GM21360 (cell line): Measurements from ENCODE around the gene ZFHX3.

Experiments
- ATAC-seq: cut with Tn5 transposase; IDR thresholded peaks from one replicate; pipeline ENCODE4 v1.9.1; 2021; ENCODE audit warnings: mild to moderate bottlenecking, moderate library complexity; ENCODE audit not compliant: unreplicated experiment

ZFHX3 gene

DNA sequence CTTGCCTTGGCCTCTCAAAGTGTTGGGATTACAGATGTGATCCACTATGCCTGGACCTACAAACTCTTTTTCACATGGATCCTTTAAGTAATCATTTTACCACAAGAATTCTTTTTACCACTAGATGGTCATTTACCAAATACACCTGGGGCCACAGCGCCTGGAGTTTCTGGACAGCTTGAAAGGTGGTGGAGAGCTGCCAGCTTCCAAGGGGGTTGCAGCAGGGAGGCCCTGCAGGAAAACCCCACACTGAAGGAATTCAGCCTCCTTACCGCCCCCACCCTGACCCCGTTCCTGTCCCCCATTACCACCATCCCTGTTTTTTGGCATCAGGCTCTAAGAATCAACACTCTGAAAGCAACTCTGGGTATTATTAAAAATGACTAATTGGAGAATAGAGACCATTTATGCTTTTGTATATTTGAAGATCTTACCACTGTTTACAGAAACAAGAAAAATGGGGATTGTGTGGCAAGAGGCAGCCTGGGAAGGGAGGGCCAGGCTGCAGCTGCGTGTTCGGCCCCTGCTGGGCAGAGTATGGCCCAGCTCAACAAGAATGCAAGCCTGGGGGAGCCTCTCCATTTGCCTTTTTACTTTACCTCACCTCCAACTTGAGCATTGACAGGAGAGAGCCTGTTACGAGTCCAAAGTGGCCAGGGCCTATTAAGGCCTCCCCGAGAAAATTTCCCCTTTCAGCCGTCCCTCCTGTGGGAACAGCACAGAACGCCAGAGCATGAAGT is 209.9 kb downstream of the ZFHX3 start:
- ATAC-seq = no peak

DNA sequence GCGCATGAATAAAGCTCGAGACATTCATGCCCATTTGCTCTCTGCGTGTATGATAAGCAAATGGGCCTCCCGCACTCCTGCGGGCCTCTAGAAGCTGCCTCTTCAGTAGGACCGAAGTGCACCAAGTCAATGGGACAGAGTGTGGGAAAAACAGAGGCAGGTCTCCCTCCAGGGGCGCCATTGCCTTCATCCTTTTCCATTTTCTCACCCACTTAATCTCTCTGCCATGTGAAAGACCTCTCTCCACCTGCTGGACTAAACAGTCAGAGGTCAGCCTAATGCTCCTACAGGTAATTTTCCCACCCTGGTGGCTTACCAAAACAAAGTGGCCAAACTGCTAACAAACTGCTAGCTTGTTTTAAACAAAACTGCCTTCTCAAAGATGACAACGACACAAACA is 210.9 kb downstream of the ZFHX3 start:
- no peak for ATAC-seq

DNA sequence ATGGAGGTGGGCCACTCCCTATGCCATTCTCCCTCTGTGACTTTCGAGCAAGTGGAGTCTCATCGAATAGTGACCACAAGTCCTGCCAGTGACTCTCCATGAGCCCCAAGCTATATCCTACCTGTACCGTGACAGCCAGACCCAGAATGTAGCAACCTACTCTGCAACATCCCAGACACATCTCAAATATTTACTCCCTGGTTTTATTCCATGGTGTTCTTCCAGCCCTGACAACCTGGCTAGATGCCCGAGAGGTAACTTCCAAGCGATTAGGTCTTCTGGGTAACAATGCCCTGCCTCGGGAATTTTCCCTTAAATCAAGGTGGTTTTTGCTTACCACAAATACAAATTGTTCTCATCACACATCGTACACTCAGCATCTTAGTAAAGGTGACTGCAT is 211.7 kb downstream of the ZFHX3 start:
- no peak for ATAC-seq

DNA sequence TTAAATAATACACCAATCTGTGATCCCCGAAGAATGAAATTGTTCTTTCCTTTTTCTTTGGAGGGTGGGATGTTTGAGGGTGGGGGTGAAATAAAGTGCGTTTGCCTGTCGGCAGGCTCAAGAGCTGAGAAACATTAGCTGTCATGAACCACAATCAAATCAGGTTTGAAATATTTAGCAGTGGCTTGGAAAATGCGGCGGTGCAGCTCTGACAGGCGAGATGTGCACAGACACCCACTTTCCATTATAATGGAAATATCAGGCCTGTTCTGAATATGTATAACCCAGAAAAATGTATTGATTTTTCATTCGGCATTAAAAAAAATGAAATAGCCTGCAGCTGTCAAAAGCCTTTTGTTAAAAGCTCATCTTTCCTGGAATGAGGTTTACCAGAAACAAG is 212.8 kb downstream of the ZFHX3 start:
- ATAC-seq = no peak

DNA sequence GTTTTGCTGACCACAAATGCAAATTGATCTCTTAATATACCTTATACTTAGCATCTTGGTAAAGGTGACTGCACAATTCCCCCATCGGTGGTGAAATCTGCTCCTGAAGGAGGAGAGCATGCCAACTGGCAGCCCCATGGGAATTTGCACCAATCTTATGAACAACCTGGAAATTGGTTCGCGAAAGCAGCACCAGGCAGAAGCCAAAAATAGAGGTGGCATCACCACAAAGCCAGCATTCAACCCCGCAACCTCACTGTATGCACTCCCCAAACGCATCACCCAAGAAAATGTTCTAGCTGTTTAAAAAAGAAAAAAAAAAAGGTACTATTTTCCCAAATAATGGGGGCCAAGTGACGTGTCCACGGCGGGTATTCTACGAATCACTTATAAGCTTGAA is 213.4 kb downstream of the ZFHX3 start:
- ATAC-seq = no peak

DNA sequence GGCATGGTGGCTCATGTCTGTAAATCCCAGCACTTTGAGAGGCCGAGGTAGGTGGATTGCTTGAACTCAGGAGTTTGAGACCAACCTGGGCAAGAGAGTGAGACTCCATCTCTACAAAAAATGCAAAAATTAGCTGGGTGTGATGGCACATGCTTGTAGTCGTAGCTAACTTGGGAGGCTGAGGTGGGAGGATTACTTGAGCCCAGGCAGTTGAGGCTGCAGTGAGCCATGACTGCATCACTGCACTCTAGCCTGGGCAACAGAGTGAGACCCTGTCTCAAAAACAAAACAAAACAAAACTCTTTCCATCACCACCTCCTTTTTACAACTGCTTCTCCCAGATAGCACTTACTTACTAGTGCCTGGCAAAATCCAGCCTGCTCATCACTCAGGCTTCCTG is 214.0 kb downstream of the ZFHX3 start:
- ATAC-seq = no peak

DNA sequence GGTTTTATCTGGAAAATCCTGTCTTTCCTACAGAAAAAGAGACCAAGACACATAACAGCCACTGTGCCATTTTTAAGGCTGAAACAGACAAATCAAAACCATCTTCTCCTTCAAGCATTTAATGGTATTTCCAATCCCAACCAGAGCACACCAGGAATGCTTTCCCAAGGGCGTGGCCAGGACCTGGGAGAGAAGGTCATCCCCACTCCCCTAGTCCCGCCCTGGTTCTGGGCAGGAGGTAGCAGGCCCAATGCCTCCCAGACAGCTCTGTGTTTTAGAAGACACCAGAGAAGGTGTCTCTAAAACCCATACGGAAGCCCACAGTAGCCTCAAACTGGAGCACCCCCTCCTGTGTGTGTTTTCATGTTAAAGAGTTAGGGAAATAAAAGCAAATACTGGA is 214.4 kb downstream of the ZFHX3 start:
- ATAC-seq = no peak

DNA sequence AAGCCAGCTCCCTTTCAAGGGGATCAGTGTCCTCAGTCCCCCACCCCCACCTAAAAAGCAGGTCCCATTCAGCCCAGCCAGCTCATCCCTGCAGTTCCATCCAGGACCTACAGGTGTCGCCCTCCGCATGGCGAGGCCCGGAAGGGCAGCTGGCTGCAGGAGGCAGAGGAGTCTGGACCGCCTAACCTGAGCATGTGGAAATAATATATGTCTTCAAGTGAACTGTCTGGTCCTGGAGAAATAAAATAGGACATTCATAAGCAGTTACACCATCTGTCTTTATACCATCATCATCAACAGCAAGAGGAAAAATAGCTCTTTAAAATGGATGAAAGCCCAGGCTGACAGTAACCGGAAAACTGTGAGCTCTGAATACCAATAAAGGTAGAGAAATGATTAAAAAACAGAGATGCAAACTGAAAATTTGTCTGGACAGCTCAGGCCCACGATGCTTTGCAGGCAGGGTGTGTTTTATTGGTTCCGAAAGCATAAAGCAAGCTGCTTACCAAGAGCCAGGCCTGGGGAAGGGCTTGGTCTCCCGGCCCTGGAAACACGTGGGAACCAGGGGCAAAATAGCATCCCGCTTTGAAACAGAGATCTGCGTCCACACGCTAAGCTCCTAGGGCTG is 215.2 kb downstream of the ZFHX3 start:
- ATAC-seq = peak; percentile 80

DNA sequence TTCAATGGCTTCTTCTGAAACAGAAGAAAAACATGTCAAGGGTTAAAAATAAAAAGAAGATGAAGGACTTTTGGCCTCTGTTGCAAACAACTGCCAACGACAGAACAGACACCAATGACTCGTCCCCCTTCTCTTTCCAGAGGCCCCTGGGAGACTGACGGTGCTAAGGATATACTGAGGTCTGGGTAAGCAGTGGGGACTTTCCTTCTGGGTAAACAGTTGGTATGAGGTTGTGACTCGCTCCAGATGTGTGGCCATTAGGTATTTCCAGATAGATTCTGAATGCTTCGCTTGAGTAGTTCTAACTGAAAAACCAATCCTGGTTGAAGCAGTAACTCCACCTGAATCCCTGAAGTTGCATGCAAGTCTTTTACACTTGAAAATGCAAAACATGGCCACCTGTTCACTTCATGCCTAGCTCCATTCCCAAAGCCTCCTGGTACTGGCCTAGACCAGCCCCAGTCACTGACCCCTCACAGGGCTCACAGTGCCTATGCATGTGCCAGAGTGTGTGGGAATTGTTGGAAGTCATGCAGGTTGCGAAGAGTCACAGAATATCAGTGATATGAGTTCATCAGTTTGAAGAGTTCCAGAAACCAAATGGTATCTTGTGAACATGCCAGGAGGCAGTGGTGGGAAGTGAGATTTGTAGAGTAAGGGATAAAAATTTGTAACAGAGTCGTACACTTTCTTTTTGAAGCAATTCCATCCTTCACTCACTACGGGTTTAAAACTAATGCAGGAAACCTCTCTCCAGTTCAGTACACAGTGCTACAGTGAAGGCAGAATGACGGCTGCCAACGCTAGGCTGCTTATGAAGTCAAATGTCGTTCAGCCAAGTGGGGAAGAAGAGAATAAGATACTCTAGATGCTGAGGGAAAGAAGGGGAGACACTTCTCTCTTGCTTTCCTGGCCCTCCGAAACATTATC is 217.8 kb downstream of the ZFHX3 start:
- no peak for ATAC-seq

DNA sequence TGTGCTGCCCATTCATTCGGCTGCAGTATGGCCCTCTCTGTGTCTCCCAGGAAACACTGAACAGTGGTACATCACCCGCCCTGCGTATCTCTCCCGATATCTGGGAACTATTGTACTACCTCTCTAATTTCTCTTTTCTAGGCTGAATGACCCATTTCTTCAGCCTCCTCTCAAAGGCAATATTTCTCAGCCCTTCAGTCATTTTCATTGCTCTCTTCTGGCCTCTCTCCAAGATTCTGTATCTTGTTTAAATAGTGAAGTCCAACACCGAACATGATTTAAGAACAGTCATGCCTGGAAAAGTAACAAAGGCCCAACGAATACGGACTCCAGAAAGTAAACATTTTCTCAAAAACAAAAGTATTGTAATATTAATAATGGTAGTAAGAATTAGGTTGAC is 220.1 kb downstream of the ZFHX3 start:
- no peak for ATAC-seq

DNA sequence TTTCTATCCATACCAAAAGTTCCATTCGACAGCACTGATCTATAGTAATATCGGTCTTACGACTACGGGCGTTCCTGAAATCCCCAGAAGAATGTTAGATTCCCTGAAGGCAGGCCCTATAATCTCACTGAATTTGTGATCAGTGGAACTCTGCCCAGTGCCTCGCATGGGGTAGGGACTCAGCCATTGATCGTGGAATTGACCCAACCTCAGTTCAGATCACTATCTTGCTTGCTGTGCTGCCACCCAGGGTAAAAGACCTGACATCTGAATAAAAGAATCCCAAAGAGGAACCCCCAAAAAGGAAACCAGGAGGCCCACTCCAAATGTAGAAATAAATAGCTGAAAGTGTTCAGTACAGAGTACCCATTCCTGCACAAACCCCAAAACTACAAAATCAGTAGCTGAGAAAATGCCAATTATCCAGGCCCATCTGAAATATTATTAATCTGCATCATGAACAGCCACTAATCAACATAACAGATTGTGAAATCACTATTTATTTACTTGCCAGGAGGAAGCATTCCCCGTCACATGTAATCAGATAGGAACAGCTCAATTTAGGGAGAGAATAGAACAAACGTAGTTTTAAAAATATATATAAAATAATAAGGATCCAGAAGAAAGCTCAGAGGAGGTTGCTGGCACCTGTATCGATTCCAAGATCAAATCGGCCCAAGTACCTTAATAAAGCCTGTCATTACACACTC is 221.9 kb downstream of the ZFHX3 start:
- ATAC-seq = no peak

DNA sequence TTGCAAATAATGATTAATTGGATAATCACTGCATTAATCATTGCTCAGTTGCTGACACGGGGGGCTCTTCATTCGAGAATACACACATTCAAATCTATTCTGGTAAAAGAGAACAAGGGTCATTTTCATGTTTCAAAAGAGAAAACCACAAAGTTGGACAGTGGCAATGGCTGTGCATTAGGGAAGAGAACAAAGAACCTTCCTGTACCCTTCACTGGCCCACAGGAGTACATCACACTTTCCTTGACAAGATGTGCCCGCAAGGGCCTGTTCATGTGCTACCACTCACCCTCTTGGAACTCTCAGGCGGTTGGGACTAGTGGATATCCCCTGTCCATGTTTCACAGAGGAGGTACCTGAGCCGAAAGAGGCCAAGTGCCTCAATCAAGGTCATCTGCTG is 223.2 kb downstream of the ZFHX3 start:
- no peak for ATAC-seq

DNA sequence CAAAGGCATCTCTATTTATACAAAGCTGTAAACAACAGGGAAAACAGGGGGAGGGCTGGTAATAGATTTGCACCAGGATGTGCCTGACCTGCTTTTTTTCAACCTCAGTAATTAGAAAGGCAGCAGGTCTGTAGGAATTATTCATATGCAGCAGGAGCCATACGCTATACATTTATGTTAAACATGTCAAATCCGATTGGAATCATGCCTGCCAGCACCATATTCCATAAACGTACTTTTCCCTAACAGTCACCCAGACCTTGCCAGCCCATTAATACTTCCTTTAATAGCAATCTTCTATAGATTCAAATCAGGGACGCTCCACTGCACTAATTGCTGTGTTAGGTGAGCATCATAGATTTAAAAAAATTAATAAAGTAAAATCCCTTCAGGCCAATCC is 223.9 kb downstream of the ZFHX3 start:
- no peak for ATAC-seq

DNA sequence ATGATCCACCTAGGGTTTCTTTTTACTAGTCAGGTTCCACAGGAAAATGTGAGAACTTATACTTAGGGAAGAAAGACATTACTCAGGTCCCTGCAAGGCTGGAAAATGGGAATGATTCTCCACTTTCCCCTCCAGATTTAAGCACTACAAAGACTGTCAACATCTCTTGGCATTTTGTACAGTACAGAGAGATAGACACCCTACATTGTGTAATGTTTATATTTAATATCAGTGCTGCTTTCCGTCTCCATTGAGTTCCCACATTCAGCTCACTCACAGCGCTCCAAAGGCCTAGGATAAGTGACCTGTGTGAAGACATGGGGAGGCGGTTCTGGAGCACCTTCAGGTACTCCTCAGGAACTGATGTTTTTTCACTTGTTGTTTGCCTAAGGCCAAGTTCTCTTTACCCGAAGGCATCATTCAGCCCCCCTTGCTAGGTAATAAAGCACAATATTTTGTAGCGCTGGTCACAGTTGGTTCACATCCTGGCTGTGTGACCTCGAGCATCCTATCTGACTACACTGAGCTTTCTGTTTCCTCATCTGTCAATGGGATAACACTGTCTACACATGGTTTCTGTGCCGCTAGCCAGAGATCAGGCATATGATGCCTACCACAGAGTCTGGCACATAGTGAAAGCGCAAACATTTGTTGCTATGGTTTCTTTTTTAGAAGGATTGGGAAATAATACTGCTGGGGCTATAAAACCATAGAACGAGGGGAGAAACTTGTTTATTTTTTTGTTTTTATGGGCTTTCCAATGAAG is 226.6 kb downstream of the ZFHX3 start:
- no peak for ATAC-seq

DNA sequence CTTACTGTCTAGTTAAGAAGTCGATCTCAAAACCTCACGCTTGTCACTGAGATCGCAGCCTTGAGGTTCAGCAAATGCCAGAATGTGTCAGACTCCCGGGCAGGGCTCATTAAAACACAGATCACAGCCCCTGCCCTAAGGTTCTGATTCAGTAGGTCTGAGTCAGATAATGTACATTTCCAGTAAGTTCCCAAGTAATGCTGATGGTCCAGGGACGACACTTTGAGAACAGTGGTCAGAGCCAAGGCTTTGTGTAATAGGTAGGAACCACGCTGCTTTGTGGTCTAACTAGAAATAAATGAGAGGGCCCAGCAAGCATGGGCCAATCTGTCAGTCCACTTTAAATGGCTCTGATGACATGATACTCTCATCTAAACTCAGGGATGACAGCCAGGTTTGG is 228.6 kb downstream of the ZFHX3 start:
- no peak for ATAC-seq

DNA sequence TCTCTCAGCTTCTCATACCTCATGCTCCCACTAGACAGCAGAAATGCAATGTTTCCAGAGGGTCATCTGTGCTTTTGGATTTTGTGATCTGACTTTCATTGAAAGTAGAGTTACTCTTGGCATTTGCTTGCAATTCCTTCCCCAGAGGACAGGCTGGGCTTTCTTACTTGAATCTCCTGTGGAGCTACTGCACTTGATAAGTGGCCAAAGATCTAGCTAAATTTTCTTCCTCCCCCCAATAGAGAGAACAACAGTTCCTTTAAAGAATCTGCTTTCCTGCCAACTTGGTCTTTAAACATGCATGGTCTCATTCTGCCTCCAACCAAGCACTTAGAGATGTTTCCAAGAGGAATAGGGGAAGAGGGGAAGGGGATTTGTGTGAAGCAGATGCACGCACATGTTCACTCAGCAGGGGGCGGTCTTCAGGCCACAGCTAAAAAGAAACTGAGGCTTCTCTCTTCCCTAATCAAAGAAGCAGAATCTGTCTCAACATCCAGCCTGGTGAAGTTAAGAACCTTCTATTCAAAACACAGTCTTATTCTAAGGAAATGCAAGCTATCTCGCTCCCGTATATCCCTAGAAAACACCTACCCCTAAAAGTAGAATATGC is 229.6 kb downstream of the ZFHX3 start:
- no peak for ATAC-seq

DNA sequence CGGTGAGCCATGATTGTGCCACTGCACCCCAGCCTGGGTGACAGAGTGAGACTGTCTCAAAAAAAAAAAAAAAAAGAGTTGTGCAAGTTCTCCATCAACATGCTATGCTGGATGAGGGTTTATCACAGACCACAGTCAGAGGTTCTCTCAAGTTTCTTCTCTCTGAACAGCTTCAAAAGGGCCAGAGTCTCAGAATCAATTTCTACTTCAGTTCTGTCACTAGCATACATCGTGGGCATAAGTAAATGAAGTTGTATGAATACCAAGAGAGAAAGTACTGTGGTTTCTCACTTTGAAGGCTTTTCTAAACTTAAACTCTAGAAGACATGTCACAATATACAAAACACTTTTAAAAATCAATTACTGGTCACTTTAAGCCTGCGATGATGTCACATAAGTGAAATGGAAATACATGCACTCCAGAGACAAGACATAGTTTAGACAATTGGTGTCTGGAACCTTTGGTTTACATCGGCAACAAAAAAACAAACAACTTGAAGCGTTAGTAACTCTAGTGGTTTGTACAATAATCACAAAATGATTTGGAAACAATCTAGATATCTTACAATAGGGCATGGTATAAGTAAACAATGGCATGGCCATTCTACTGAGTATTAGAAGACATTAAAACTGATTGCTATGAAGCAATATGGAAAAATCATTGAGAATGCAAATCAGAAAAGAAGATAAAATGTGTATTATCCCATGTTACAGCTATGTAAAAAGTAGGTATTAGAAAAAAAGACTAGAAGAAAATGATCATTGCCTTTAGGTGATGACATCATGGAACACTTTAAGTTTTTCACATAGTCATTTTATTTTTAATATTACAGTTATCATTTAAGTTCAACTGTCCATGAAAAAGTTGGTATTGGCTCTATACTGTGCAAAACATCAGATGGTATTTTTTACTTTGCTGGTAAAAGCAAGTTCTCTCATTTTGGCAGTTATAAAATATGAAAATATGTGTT is 232.3 kb downstream of the ZFHX3 start:
- ATAC-seq = no peak

DNA sequence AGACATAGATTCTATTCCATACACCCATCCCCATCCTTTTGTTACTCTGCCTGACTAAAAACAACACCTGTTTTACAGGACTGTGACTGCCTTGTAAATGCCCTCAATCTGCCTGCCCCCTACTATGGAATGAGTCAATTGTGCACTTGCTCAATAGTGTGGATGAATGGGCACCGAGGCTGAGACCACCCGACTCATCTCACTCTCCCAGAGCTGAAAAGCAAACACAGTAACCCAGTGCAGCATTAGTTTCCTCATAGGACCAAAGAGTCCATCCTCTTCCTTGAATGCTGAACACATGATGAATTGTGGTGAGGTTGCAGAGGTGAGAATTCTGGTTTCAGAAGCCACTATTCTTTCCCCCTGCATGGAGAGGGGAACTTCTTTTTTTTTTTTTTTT is 233.7 kb downstream of the ZFHX3 start:
- no peak for ATAC-seq

DNA sequence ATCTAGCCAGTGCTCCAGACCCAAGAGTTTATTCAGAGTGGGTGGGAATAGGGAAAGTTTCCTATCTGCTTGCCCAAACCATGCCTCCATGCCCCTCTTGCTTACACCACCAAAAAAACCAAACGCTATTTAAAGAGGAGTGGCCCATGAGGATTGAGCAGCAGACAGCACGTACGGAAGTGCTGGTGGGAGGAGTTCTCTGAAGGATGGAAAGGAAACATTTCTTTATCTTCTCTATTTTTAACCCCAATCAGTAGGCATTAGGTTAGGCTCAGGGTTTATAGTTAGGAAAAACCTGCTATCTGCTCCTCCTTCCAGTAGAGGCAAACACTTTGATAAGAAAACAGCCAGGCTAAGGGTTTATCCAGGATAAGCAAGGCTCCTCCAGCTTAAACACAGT is 235.3 kb downstream of the ZFHX3 start:
- no peak for ATAC-seq
